GM13976 (cell line): ENCODE data around the gene LRWD1.
A peak's percentile ranks its signal among the peaks of the same experiment; 100 is the strongest.

Source experiments
- DNase-seq: peaks from one replicate; pipeline ENCODE4 v3.0.0; 2012; ENCODE audit warnings: low spot score
- in situ Hi-C: fragments of 300-500 bp; cut with MboI; formaldehyde crosslinking; loops from one replicate; pipeline ENCODE4 v1.12.0; 2022; ENCODE audit warnings: low sequenced_read_pairs, mixed read lengths, inconsistent platforms; ENCODE audit not compliant: unreplicated experiment
- TF ChIP-seq, protein P1 (sequence below): IDR thresholded peaks from 2 replicates; pipeline ENCODE4 v1.5.1; 2012; ENCODE audit warnings: borderline replicate concordance, mild to moderate bottlenecking; ENCODE audit not compliant: insufficient read depth; ENCODE audit errors: extremely low read depth, missing control alignments, control extremely low read depth

The LRWD1 gene

DNA sequence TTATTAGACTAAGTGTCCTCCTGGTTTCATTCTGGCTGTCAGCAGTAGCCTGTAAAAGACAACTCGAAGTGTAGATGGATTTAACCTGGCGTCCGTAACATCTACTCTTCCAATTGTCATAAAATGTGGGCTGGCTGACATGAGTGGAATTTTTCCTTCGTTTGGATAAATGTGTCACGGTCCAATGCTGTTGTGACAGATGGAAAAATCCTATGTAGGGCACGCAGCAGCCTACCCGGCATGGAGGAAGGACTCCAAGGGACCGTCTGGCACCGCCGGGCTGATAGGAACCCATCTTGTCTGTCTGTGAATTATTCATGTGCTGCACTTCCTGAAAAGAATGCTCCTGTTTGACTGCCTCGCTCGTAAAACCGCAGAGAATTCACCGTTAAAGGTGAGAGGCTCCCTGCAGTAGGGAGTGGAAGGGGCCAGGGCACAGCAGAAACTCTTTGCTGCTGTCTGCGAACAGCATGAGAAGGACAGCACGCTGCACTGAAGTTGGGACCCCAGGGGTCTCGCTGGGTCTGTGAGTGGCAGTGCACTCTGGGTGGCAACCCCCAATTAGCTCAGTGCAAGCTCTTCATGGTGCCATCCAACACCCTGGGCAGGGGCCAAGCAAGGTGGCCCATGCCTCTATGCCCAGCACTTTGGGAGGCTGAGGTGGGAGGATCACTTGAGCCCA lies 33.0 kb upstream of the LRWD1 start:
- in situ Hi-C loops: no loop called here
- TF ChIP-seq, protein P1, sequence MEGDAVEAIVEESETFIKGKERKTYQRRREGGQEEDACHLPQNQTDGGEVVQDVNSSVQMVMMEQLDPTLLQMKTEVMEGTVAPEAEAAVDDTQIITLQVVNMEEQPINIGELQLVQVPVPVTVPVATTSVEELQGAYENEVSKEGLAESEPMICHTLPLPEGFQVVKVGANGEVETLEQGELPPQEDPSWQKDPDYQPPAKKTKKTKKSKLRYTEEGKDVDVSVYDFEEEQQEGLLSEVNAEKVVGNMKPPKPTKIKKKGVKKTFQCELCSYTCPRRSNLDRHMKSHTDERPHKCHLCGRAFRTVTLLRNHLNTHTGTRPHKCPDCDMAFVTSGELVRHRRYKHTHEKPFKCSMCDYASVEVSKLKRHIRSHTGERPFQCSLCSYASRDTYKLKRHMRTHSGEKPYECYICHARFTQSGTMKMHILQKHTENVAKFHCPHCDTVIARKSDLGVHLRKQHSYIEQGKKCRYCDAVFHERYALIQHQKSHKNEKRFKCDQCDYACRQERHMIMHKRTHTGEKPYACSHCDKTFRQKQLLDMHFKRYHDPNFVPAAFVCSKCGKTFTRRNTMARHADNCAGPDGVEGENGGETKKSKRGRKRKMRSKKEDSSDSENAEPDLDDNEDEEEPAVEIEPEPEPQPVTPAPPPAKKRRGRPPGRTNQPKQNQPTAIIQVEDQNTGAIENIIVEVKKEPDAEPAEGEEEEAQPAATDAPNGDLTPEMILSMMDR: no peak
- peak; percentile 55 for DNase-seq

DNA sequence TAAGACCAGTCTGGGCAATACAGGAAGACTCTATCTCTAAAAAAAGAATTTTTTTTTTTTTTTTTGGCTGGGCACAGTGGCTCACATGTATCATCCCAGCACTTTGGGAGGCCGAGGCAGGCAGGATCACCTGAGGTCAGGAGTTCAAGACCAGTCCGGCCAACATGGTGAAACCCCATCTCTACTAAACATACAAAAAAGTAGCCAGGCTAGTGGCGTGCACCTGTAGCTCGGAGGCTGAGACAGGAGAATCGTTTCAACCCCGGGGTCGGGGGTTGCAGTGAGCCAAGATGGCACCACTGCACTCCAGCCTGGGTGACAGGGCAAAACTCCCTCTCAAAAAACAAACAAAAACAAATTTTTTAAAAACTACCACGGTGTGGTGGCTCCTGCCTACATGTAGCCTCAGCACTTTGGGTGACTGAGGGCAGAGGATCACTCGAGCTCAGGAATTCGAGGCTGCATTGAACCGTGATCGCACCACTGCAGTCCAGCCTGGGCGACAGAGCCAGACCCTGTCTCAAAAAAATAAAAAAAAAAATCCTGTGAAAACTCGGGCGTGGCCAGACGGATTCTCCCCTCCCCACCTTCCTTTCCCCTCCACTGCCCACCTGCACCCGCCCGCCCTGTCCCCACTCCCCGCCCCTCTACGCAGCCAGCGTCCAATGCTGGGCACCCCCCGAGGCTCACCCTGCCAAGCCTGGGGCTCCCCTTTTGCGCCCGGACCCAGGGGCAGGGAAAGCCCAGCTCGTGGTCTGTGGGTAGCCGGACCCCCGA lies 32.2 kb upstream of the LRWD1 start:
- TF ChIP-seq, protein P1: no peak
- in situ Hi-C loops: no loop called here
- DNase-seq: no peak

DNA sequence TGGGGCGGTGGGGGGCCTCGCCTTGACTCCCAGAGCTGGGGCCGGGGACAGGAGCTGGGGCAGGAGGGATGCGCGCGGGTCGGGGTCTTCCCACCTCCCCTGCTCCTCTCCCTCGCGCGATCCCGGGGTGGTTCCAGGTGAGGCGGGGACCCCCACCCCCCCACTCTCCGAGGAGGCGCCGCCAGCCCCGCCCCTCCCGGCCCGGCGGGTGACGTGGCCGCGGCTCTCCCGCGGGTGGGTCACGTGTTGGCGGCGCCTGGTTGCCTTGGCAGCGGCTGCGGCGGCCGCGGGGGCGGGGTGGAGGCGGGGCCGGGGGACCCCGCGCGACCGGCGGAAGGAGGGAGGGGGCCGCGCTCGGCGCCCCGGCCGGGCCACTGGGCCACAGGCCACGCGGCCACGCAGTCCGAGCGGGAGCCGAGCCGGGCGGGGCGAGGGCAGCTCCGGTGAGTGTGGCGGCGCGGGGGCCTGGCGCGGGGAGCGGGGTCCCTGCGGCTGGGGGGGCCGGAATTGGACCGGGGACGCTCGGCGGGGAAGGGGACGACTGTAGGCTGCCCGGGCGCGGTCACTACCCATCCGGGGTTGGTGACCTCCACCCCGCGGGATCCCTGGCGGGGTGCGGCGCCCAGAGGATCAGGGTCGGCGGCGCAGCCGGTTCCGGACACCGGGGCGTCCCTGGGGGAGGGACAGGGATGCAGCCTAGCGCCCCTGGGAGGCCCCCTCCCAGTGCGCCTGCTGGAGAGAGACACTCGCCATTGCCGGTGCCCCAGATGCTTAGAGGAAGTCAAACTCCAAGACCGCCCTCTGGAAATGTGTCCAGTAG lies 31.4 kb upstream of the LRWD1 start, which contains the start of gene ORAI2:
Gene ORAI2, plus strand, starts transcription at position 357 of the 820 bp plus-strand sequence. CDS start 5,382 bp downstream, outside the sequence.
- in situ Hi-C loops: no loop called here
- TF ChIP-seq, protein P1: no peak
- DNase-seq: peak; percentile 91

DNA sequence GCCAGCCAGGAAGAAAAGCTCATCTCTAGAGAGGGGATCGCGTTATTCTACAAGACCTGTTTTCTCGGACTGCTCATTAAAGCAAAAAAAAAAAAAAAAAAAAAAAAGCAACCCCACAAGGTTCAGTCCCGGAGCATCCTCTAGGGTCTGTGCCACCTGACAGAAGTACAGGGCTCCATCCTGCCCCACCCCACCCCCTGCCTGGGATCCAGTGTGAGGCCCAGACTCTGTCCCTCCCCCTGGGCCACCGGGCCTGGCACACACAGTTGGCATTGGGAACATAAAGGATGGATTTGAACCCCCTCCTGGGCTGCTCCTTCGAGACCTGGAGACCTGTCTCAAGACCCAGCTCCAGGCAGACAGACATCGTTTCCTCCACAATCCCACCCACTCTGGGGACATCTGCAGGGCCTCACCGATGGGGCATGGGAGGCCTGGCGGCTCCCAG lies 30.7 kb upstream of the LRWD1 start:
- TF ChIP-seq, protein P1: no peak
- DNase-seq: no peak
- in situ Hi-C loops: no loop called here

DNA sequence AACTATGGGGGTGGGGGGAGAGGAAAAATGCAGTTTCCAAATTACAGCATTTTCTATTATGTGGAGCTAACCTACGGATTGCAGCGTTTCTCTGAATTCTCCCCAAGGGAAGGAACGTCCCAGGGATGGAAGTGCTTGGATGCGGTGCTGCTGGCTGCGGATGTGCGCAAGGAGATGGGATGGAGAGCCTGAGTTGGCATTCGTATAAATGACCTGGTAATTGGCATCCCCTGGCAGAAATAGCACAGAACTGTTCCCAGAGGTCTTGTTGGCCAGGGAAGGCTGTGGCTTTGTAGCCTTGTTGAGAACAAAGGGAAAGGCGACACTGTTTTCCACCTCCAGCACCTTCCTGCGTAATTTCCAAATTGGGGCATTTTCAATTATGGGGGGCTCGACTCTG lies 28.7 kb upstream of the LRWD1 start:
- DNase-seq: no peak
- TF ChIP-seq, protein P1: no peak
- in situ Hi-C loops: no loop called here
